Nephron progenitor cell (in vitro differentiated cells): ENCODE measurements around the gene TEX30.

Experiments used
- DNase-seq: peaks from one replicate; pipeline ENCODE4 v3.0.0; 2021
- H3K27ac Mint-ChIP-seq: 2 replicates; pipeline ENCODE4 v1.8.0; 2021; ENCODE audit warnings: mild to moderate bottlenecking, moderate library complexity, mixed read lengths
- H3K27me3 Mint-ChIP-seq: 2 replicates; pipeline ENCODE4 v1.8.0; 2021; ENCODE audit warnings: mild to moderate bottlenecking, low read depth, mixed read lengths; ENCODE audit not compliant: poor library complexity
- H3K36me3 Mint-ChIP-seq: 2 replicates; pipeline ENCODE4 v1.8.0; 2021; ENCODE audit warnings: low read depth, mixed read lengths
- H3K4me1 Mint-ChIP-seq: 2 replicates; pipeline ENCODE4 v1.8.0; 2021; ENCODE audit warnings: mixed read lengths
- H3K4me3 Mint-ChIP-seq: 2 replicates; pipeline ENCODE4 v1.8.0; 2021; ENCODE audit warnings: mild to moderate bottlenecking, moderate library complexity, mixed read lengths
- H3K9me3 Mint-ChIP-seq: 2 replicates; pipeline ENCODE4 v1.8.0; 2021; ENCODE audit warnings: mild to moderate bottlenecking, moderate library complexity, mixed read lengths
- TF ChIP-seq, protein P1 (sequence below): fragments of 200-600 bp; sonication (generic); IDR thresholded peaks from 2 replicates; pipeline ENCODE4 v1.5.0; 2021; ENCODE audit warnings: antibody characterized with exemption

The TEX30 gene

DNA sequence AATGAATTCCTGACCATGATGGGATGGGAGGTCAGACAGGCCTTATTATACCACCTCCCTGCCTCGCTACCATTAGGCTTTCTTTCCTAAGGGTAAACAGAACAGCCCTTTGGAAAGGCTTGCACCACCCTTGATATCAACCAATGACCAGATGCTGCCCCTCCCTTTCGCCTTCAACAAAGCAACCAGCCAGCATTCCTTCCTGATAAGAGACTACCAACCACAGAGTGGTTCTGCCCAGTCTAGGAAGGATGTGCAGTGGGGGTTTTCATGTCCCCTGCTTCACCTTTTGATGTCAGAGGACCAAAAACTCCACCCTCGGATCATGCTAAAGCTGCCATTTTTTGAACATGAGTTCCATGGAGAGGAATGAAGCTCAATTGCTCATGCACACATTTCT lies 21.7 kb downstream of the TEX30 start:
- peaks cover 47% of the 10 kb centered on the region for H3K9me3 Mint-ChIP-seq

DNA sequence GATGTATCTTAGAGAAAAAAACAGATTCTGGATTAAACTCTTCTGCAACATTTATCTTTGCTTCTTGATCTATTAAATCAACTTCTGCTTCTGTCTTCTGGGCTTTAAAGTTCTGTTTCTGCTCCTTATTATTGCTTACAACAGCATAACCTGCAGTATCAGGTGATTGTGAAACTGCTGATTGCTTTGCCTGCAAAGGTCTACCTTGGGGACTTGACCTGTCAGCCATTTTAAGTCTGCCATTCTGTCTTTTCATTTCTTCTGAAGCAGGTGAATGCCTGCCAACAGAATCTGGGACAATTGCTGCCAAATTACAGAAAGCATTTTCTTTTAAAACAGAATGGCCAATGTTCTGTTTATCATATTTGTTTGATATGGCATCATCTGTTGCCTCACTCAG lies 31.1 kb downstream of the TEX30 start:
- peaks cover 21% of the 10 kb centered on the region for H3K27me3 Mint-ChIP-seq
- DNase-seq = no peak
- no peak overlapping the region for H3K4me3 Mint-ChIP-seq
- H3K4me1 Mint-ChIP-seq = no peaks in the 10 kb centered on the region
- no peak overlapping the region for H3K27ac Mint-ChIP-seq
- peaks cover 7% of the 10 kb centered on the region for H3K36me3 Mint-ChIP-seq
- TF ChIP-seq, protein P1, sequence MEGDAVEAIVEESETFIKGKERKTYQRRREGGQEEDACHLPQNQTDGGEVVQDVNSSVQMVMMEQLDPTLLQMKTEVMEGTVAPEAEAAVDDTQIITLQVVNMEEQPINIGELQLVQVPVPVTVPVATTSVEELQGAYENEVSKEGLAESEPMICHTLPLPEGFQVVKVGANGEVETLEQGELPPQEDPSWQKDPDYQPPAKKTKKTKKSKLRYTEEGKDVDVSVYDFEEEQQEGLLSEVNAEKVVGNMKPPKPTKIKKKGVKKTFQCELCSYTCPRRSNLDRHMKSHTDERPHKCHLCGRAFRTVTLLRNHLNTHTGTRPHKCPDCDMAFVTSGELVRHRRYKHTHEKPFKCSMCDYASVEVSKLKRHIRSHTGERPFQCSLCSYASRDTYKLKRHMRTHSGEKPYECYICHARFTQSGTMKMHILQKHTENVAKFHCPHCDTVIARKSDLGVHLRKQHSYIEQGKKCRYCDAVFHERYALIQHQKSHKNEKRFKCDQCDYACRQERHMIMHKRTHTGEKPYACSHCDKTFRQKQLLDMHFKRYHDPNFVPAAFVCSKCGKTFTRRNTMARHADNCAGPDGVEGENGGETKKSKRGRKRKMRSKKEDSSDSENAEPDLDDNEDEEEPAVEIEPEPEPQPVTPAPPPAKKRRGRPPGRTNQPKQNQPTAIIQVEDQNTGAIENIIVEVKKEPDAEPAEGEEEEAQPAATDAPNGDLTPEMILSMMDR = no peak
- peaks cover 68% of the 10 kb centered on the region for H3K9me3 Mint-ChIP-seq

More for the DNA sequence above, 21.7 kb downstream of the TEX30 start:
- Mint-ChIP-seq H3K27me3 (peaks cover 12% of the 10 kb centered on the region), H3K4me1 (peaks cover 8% of the 10 kb centered on the region), H3K36me3 (peaks cover 7% of the 10 kb centered on the region), H3K4me3 (no peak overlapping the region), H3K27ac (no peak overlapping the region)
- TF ChIP-seq, protein P1 = no peak
- DNase-seq = no peak

DNA sequence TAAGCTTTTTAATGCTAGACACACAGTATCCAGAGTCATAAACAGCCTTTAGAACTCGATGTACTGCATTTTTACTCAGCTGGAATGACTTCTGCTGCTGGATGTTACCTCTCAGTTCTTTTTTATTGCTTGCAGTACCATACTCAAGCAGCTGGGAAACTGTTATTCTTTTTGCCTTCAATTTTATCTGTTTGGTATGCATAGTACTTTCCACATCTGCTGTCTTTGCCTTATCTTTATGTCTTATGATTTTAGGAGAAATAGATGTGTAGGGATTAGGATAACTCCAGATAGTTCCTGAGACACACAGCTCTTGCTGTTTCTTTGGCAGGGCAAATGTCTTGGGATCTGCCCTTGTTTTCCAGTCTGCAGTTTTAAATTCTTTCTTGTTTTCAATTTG lies 31.5 kb downstream of the TEX30 start:
- H3K36me3 Mint-ChIP-seq = peaks cover 7% of the 10 kb centered on the region
- no peak for DNase-seq
- TF ChIP-seq, protein P1 = no peak
- H3K27me3 Mint-ChIP-seq = peaks cover 21% of the 10 kb centered on the region
- H3K4me1 Mint-ChIP-seq = no peaks in the 10 kb centered on the region
- no peak overlapping the region for H3K4me3 Mint-ChIP-seq
- H3K9me3 Mint-ChIP-seq = peaks cover 65% of the 10 kb centered on the region
- H3K27ac Mint-ChIP-seq = no peak overlapping the region

DNA sequence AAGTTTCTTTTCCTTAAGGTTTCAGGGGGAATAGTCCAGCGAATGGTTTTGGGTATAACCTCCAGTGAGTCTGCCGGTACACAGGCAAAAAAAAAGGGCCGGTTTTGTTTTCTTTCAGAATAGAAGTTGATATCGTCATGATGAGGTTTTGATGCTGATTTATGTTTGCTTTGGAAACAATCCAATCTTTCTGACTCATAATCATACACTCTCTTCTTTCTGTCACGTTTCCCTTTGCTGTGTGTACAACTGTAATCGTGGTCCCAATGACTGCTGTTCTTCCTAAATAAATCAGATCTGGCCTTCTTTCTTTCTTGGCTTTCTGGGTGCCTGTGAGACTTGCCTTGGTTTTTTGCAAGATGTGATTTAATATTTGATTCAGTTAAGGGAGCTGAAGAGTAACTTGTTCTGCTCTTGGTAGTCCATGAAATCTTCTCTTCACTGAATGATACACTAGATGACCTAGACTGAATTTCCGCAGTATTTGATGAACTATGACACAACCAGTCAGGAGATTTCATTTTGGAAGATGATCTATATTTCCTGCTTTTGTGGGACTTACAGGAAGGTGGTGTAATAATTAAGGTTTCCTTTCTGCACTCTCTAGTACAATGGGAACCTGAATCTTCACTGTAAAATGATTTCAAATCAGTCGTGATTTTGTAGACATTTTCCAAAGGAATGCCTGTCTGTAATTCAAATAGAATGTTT lies 43.9 kb downstream of the TEX30 start:
- peaks cover 9% of the 10 kb centered on the region for H3K9me3 Mint-ChIP-seq
- no peak overlapping the region for H3K4me3 Mint-ChIP-seq
- DNase-seq = no peak

DNA sequence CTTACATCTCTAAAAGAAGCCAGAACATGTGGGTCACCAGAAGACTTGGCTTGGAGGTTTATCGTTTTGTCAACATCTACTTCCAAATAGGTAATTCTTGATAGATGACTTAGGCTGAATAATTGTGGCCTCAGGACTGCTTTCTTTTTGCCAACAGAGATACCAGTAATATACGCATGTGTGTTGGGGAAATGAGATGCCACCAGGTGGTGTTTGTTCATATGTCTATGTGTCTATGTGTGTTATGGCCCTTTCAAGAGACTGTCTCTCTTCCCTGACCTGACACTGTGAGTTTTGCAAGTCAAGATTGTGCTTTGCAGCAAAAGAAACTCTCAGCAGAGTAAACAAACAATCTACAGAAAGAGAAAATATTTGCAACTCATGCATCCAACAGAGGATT lies 47.2 kb downstream of the TEX30 start:
- H3K36me3 Mint-ChIP-seq = no peaks in the 10 kb centered on the region
- H3K4me1 Mint-ChIP-seq = no peaks in the 10 kb centered on the region
- TF ChIP-seq, protein P1 = no peak
- peaks cover 3% of the 10 kb centered on the region for H3K9me3 Mint-ChIP-seq
- no peak overlapping the region for H3K27ac Mint-ChIP-seq
- H3K4me3 Mint-ChIP-seq = no peak overlapping the region
- no peak for DNase-seq
- H3K27me3 Mint-ChIP-seq = peaks cover 7% of the 10 kb centered on the region

More for the DNA sequence above, 43.9 kb downstream of the TEX30 start:
- Mint-ChIP-seq H3K27ac (no peak overlapping the region), H3K36me3 (no peaks in the 10 kb centered on the region), H3K27me3 (peaks cover 7% of the 10 kb centered on the region), H3K4me1 (no peaks in the 10 kb centered on the region)
- TF ChIP-seq, protein P1 = no peak

DNA sequence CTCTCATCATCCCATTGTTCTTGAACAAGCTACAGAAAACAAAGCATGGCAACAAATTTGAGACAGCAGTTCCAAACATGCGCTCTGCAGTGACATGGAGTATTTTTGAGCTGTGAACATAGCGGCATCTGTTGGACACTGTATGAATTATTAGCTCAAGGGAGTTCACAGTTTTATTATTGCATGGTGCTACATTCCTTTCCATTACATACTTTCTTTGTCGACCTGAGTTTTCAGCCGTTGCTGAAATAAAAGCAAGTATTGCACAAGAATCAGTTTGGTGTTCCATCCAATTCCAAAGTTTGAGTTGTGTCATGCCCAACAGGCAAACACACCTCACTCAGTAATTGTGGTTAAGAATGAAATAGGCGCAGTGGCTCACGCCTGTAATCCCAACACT lies 48.7 kb downstream of the TEX30 start:
- Mint-ChIP-seq H3K27me3 (peaks cover 3% of the 10 kb centered on the region), H3K4me1 (no peaks in the 10 kb centered on the region), H3K4me3 (no peak overlapping the region), H3K27ac (no peak overlapping the region), H3K36me3 (no peaks in the 10 kb centered on the region), H3K9me3 (peaks cover 3% of the 10 kb centered on the region)
- no peak for DNase-seq
- TF ChIP-seq, protein P1 = no peak
